GM12865 (cell line): ENCODE data around the gene MEOX1.

Source experiments
- DNase-seq: peaks from one replicate; pipeline ENCODE4 v3.0.0; 2010; ENCODE audit warnings: low read depth
- H3K4me3 ChIP-seq: 2 replicates; pipeline ENCODE4 v1.5.1; 2011; ENCODE audit warnings: mild to moderate bottlenecking, low read depth, low read length, control low read depth
- TF ChIP-seq, protein P1 (sequence below): IDR thresholded peaks from 2 replicates; pipeline ENCODE4 v1.5.1; 2011; ENCODE audit warnings: low read length, control low read depth, low read depth, inconsistent platforms; ENCODE audit not compliant: insufficient read depth; ENCODE audit errors: missing control alignments

The MEOX1 gene

DNA sequence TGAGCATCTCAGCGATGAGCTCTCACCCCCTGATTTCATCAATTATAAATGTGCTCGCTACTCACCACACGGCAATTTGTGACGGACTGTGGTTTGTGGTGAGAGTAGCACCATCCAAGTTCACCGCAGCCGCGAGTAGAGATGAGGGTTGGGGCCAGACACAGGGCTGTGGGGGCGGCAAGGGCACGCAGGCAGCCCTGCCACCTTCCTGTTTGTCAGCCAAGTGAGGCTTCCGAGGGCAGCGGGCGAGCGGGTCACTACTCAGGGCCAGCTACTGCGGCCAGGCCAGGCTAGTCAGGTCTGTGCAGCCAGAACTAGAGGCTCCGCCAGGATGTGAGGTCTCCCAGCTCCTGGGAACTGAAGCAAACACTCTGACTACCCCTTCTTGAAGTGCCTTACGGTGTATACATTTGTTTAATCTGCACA lies 39.6 kb upstream of the MEOX1 start:
- DNase-seq = peak; percentile 70

DNA sequence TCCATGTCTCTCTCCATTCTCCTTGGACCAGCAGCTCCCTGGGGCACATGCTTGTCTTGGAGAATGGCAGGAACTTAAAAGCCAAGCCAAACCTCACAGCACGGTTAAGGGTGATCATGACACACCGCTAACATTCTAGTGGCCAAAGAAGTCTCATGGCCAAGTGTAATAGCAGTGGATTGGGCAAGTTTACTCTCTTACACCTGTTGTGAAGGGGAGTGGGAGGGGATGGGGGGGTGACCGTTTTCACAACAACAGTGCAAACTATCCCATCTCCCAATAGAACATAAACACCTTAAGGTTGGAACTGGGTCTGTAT lies 37.7 kb upstream of the MEOX1 start:
- H3K4me3 ChIP-seq = no peak overlapping the region
- DNase-seq = no peak
- TF ChIP-seq, protein P1, sequence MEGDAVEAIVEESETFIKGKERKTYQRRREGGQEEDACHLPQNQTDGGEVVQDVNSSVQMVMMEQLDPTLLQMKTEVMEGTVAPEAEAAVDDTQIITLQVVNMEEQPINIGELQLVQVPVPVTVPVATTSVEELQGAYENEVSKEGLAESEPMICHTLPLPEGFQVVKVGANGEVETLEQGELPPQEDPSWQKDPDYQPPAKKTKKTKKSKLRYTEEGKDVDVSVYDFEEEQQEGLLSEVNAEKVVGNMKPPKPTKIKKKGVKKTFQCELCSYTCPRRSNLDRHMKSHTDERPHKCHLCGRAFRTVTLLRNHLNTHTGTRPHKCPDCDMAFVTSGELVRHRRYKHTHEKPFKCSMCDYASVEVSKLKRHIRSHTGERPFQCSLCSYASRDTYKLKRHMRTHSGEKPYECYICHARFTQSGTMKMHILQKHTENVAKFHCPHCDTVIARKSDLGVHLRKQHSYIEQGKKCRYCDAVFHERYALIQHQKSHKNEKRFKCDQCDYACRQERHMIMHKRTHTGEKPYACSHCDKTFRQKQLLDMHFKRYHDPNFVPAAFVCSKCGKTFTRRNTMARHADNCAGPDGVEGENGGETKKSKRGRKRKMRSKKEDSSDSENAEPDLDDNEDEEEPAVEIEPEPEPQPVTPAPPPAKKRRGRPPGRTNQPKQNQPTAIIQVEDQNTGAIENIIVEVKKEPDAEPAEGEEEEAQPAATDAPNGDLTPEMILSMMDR = no peak

More for the DNA sequence above, 39.6 kb upstream of the MEOX1 start:
- TF ChIP-seq, protein P1 = no peak
- no peak overlapping the region for H3K4me3 ChIP-seq

- TF ChIP-seq, protein P1 = no peak
- no peak for DNase-seq
- no peak overlapping the region for H3K4me3 ChIP-seq
Measured at GRCh38 chr17:43698678-43699437, 37.1 kb upstream of the MEOX1 start.

GRCh38 chr17:43697937-43698336 lies 36.2 kb upstream of the MEOX1 start:
- H3K4me3 ChIP-seq = no peak overlapping the region
- TF ChIP-seq, protein P1 = no peak
- DNase-seq = no peak

DNA sequence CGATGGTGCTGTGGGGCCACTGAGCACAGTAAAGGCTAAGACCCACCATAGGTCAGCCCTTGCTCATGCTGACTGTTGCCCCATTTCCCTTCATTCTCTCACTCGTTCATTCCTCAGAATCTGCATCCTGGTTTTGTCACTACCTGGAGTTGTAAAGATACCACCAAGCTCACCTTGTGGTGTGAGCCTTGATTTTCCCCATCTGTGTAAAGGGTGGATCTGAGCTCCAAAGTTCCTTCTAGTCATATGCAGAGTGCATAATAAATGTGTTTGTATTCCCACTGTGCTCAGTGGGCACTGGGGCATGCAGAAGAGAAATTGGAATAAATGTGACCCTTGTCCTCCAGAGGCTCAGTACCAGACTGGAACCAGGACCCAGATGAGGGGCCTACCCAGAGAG lies 35.2 kb upstream of the MEOX1 start:
- H3K4me3 ChIP-seq = no peak overlapping the region
- TF ChIP-seq, protein P1 = no peak

DNA sequence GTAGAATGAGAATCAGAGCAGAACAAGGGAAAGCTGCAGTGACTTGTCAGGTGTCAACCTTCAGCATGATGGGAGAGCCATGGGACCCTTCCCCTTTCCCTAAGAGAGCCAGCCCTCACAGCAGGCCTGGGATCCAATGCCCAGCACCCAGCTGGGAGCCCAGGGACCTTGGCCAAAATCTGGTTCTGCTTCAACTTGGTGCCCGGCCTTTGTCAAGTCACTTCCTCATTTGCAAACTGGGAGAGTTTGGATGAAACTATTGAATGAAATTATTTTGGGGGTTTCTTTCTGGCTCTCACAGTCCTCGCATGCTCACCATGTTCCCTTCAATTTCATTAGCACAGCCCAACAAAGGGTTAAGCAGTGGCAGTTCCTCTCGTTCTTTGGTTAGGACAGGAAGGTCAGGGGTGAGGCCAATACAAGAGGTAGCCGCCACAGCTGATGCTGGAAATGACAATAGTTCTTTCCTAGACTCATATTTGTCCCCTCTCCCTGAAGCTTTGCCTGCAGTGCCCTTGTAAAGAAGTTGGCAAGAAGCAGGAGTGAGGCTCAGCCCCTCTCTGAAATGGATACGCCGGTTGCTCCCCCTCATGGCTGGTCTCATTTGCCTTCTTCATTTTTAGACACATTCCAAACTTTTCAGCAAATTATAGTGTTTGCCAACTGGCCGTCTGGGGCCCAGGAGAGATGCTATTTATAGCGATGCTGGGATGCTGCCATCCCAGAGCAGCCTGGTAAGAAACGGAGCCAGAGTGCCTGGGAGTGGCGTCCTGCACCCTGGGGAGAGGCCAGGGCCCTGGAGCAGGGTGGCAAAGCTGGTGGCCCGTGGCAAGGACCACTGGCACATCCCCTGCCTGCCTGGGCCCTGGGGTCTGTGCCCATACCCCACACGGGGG lies 34.5 kb upstream of the MEOX1 start:
- TF ChIP-seq, protein P1 = no peak
- no peak overlapping the region for H3K4me3 ChIP-seq
- DNase-seq = no peak

More for the DNA sequence above, 35.2 kb upstream of the MEOX1 start:
- no peak for DNase-seq
